ENCODE measurements around the gene NTF4.

NTF4 gene

DNA sequence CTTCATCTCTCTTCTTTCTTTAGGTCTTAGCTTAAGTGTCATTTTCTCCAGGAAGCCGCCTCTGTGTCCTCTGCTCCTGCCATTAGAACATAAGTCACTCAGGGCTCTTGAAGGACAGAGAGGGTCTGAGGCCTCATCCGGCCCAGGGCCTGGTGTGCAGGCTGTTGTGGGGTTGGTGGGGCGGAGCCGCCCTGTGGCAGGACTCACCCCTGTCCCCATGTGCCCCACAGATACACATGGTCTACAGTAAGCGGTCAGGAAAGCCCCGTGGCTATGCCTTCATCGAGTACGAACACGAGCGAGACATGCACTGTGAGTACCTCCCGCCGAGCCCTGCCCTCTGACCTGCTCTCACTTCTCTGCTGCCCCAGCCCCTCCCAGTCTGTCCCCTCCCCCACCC is 36.5 kb upstream of the NTF4 start:
- no peaks in the 10 kb centered on the region for H3K9me2 ChIP-seq (replicated peaks; ENCODE audit: insufficient read depth, low read length)
- no peaks in the 10 kb centered on the region for H3K27me3 ChIP-seq (replicated peaks; ENCODE audit: insufficient read depth, low read length)
- DNase-seq: no peak
- no peak overlapping the region for H3K4me2 ChIP-seq (ENCODE audit: low read depth, low read length)
- H4K20me1 ChIP-seq (ENCODE audit: insufficient read depth, low read length): peaks cover 4% of the 10 kb centered on the region; the same call in 1 of the 2 replicates
- no peak overlapping the region for H3K27ac ChIP-seq (ENCODE audit: low read length)
- TF ChIP-seq, protein P1, sequence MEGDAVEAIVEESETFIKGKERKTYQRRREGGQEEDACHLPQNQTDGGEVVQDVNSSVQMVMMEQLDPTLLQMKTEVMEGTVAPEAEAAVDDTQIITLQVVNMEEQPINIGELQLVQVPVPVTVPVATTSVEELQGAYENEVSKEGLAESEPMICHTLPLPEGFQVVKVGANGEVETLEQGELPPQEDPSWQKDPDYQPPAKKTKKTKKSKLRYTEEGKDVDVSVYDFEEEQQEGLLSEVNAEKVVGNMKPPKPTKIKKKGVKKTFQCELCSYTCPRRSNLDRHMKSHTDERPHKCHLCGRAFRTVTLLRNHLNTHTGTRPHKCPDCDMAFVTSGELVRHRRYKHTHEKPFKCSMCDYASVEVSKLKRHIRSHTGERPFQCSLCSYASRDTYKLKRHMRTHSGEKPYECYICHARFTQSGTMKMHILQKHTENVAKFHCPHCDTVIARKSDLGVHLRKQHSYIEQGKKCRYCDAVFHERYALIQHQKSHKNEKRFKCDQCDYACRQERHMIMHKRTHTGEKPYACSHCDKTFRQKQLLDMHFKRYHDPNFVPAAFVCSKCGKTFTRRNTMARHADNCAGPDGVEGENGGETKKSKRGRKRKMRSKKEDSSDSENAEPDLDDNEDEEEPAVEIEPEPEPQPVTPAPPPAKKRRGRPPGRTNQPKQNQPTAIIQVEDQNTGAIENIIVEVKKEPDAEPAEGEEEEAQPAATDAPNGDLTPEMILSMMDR (IDR thresholded peaks at IDR 0.05; ENCODE audit: low read length): no peak
- TF ChIP-seq EZH2 (optimal IDR thresholded peaks at IDR 0.05; ENCODE audit: low read depth, low read length): no peak
- no peak for TF ChIP-seq EZH2phosphoT487 (IDR thresholded peaks at IDR 0.05; ENCODE audit: low read length)
- no peak overlapping the region for H2AFZ ChIP-seq (ENCODE audit: low read length)
- peaks cover 17% of the 10 kb centered on the region for H3K36me3 ChIP-seq (replicated peaks; ENCODE audit: insufficient read depth, low read length)
- peaks cover 15% of the 10 kb centered on the region; the same call in 1 of the 2 replicates for H3F3A ChIP-seq (ENCODE audit: insufficient read depth, low read length)
- H3K9me3 ChIP-seq (replicated peaks; ENCODE audit: insufficient read depth, low read length): no peaks in the 10 kb centered on the region
- H3K9ac ChIP-seq (ENCODE audit: low read length): no peak overlapping the region
- H3K4me3 ChIP-seq (ENCODE audit: low read length): no peak overlapping the region
- peaks cover 45% of the 10 kb centered on the region for H3K79me2 ChIP-seq (ENCODE audit: low read length)
- no peaks in the 10 kb centered on the region for H3K4me1 ChIP-seq (ENCODE audit: low read length)

DNA sequence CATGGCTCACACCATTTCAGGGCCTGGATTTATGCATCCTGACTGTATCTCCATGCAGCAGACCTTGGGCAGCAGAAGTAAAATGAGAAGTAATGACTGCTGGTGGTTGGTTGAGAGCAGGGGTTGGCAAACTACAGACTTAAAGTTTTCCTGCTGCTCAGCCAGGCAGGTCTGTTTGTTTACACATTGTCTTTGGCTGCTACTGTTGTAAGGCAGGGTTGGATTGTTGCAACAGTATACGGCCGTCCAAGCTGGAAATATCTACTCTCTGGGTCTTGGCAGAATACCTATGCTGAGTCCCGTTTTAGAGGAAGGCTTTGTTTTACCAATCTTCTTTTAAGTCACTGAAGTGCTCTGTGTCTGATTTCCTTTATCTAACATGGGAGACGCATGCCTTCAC is 34.2 kb upstream of the NTF4 start:
- H3K9me3 ChIP-seq (replicated peaks; ENCODE audit: insufficient read depth, low read length): no peaks in the 10 kb centered on the region
- no peaks in the 10 kb centered on the region for H3K9me2 ChIP-seq (replicated peaks; ENCODE audit: insufficient read depth, low read length)
- peaks cover 8% of the 10 kb centered on the region; the same call in 1 of the 2 replicates for H4K20me1 ChIP-seq (ENCODE audit: insufficient read depth, low read length)
- no peak for DNase-seq
- H3F3A ChIP-seq (ENCODE audit: insufficient read depth, low read length): peaks cover 12% of the 10 kb centered on the region
- H3K9ac ChIP-seq (ENCODE audit: low read length): no peak overlapping the region
- H3K79me2 ChIP-seq (ENCODE audit: low read length): peaks cover 68% of the 10 kb centered on the region
- no peak overlapping the region for H3K4me3 ChIP-seq (ENCODE audit: low read length)
- peaks cover 17% of the 10 kb centered on the region; the same call in 1 of the 2 replicates for H3K36me3 ChIP-seq (replicated peaks; ENCODE audit: insufficient read depth, low read length)
- no peak overlapping the region for H3K4me2 ChIP-seq (ENCODE audit: low read depth, low read length)
- H3K27ac ChIP-seq (ENCODE audit: low read length): no peak overlapping the region
- TF ChIP-seq EZH2phosphoT487 (IDR thresholded peaks at IDR 0.05; ENCODE audit: low read length) (no peak), EZH2 (optimal IDR thresholded peaks at IDR 0.05; ENCODE audit: low read depth, low read length) (no peak)
- TF ChIP-seq, protein P1 (IDR thresholded peaks at IDR 0.05; ENCODE audit: low read length): no peak
- no peaks in the 10 kb centered on the region for H3K27me3 ChIP-seq (replicated peaks; ENCODE audit: insufficient read depth, low read length)
- H3K4me1 ChIP-seq (ENCODE audit: low read length): no peaks in the 10 kb centered on the region
- no peak overlapping the region for H2AFZ ChIP-seq (ENCODE audit: low read length)

DNA sequence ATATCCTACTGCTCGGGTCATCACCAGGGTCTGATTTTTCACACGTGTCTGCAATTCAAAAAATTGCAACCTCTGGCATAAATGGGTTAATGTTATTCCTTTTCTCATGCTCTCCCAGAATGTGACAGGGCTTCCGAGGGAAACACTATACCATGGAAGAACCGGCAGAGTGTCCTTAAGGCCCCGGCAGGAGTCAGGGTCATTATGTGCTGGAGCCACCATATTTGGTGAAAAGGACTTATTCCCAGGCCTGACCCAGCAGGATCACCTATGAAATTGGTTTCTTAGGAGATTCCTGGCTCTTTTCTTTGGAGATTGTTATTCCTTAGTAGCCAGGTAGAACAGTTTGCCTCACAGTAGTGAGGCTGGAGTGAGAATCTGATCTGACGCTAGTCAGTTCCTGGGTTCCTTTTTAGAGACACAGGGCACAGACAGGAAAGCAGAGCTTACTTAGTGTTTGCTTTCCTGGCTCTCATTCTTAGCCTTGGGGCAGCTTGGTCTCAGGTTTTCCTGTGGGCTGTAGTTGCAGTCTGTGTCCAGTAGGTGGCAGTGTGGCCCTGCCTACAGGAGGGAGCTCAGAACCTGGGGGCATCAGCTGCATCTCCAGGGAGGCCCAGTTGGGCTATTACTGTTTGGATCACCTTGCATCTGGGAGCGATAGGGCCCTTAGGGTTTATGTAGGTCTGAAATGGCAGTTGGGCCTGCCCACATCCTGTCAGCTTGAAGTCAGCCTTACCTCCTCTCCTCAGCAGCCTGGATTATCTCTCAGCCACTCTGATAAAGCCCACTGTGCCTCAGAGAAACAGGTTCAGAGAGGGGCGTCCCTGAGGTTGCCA is 33.1 kb upstream of the NTF4 start:
- Histone ChIP-seq H3K9me3 (replicated peaks; ENCODE audit: insufficient read depth, low read length) (no peaks in the 10 kb centered on the region), H3K9ac (ENCODE audit: low read length) (no peak overlapping the region), H4K20me1 (ENCODE audit: insufficient read depth, low read length) (peaks cover 8% of the 10 kb centered on the region; the same call in 1 of the 2 replicates), H3K36me3 (replicated peaks; ENCODE audit: insufficient read depth, low read length) (peaks cover 15% of the 10 kb centered on the region; the same call in 1 of the 2 replicates), H3K4me1 (ENCODE audit: low read length) (no peaks in the 10 kb centered on the region), H3K79me2 (ENCODE audit: low read length) (peaks cover 73% of the 10 kb centered on the region), H3K4me2 (ENCODE audit: low read depth, low read length) (no peak overlapping the region), H2AFZ (ENCODE audit: low read length) (no peak overlapping the region), H3K9me2 (replicated peaks; ENCODE audit: insufficient read depth, low read length) (no peaks in the 10 kb centered on the region), H3K4me3 (ENCODE audit: low read length) (no peak overlapping the region), H3K27ac (ENCODE audit: low read length) (peak overlapping the region; percentile 4; the same call in 1 of the 2 replicates), H3K27me3 (replicated peaks; ENCODE audit: insufficient read depth, low read length) (no peaks in the 10 kb centered on the region), H3F3A (ENCODE audit: insufficient read depth, low read length) (peaks cover 12% of the 10 kb centered on the region)
- peak; percentile 77 for DNase-seq
- TF ChIP-seq, protein P1 (IDR thresholded peaks at IDR 0.05; ENCODE audit: low read length): peak; percentile 99
- no peak for TF ChIP-seq EZH2phosphoT487 (IDR thresholded peaks at IDR 0.05; ENCODE audit: low read length)

Data from MM.1S (cell line).